Stimulated activated CD8-positive, alpha-beta memory T cell treated with anti-CD3 and anti-CD28 coated beads, Interleukin-4, amount 100 ng/mL, for 4 hours (primary cell): ENCODE results near the gene TMEM123.
"Not testable (repeated sequence)": the region's sequence is repeated elsewhere in the genome, so short reads cannot be mapped to it uniquely, and the experiment has no call there.

Experiments used
- DNase-seq, 2 donors: peaks; one replicate each; pipeline ENCODE4 v3.0.0-alpha.2; 2020; ENCODE audit warnings: low read depth in 2 of 2, low spot score in 1 of 2

TMEM123 gene

GRCh38 chr11:102396708-102397563 is 55.6 kb downstream of the TMEM123 start:
- DNase-seq, result no peak

- DNase-seq, result no peak
These were observed 56.7 kb downstream of the TMEM123 start for GRCh38 chr11:102395720-102396393.

GRCh38 chr11:102393272-102393730 is 59.3 kb downstream of the TMEM123 start:
- no peak for DNase-seq

GRCh38 chr11:102391549-102392237 is 60.9 kb downstream of the TMEM123 start:
- DNase-seq, result no peak

GRCh38 chr11:102390667-102391465 is 61.7 kb downstream of the TMEM123 start:
- DNase-seq, result peak; percentile 10 to 17

- DNase-seq, result no peak
These were observed 63.3 kb downstream of the TMEM123 start for GRCh38 chr11:102389253-102389652.

- no peak for DNase-seq
These were observed 65.4 kb downstream of the TMEM123 start for GRCh38 chr11:102387043-102387781.

GRCh38 chr11:102386136-102386734 is 66.3 kb downstream of the TMEM123 start:
- DNase-seq, result no peak

- no peak for DNase-seq
These were observed 67.2 kb downstream of the TMEM123 start for GRCh38 chr11:102385085-102386007.

- no peak for DNase-seq
These were observed 68.0 kb downstream of the TMEM123 start for GRCh38 chr11:102384419-102385079.

- no peak for DNase-seq
These were observed 68.7 kb downstream of the TMEM123 start for GRCh38 chr11:102383839-102384238.

GRCh38 chr11:102382384-102382783 is 70.2 kb downstream of the TMEM123 start:
- DNase-seq, result no peak

- no peak for DNase-seq
These were observed 73.7 kb downstream of the TMEM123 start for GRCh38 chr11:102378818-102379217.

GRCh38 chr11:102377891-102378290 is 74.7 kb downstream of the TMEM123 start:
- DNase-seq, result no peak

- DNase-seq, result no peak
These were observed 76.7 kb downstream of the TMEM123 start for GRCh38 chr11:102375720-102376399.

GRCh38 chr11:102374633-102375424 is 77.7 kb downstream of the TMEM123 start:
- DNase-seq, result not testable (repeated sequence)

GRCh38 chr11:102368472-102368871 is 84.1 kb downstream of the TMEM123 start:
- DNase-seq, result no peak
